Coronary artery (tissue), 2 donors: Measurements from ENCODE around the gene TMEM258.
A peak's percentile ranks its signal among the peaks of the same experiment; 100 is the strongest.

Experiments used
- DNase-seq: peaks from one replicate; pipeline ENCODE4 v3.0.0-alpha.2; 2017; ENCODE audit warnings: low spot score
- H3K27ac ChIP-seq, 2 donors: fragments of 200-600 bp; sonication (generic); one replicate each; pipeline ENCODE4 v1.5.1; 2016 to 2019
- H3K4me3 ChIP-seq: fragments of 200-600 bp; sonication (generic); 2 replicates; pipeline ENCODE4 v1.5.1; 2016; ENCODE audit warnings: mild to moderate bottlenecking, moderate library complexity
- TF ChIP-seq, protein P1 (sequence below): fragments of 200-600 bp; sonication (generic); IDR thresholded peaks from one replicate; pipeline ENCODE4 v1.5.1; 2019; ENCODE audit warnings: antibody characterized with exemption

Gene TMEM258

DNA sequence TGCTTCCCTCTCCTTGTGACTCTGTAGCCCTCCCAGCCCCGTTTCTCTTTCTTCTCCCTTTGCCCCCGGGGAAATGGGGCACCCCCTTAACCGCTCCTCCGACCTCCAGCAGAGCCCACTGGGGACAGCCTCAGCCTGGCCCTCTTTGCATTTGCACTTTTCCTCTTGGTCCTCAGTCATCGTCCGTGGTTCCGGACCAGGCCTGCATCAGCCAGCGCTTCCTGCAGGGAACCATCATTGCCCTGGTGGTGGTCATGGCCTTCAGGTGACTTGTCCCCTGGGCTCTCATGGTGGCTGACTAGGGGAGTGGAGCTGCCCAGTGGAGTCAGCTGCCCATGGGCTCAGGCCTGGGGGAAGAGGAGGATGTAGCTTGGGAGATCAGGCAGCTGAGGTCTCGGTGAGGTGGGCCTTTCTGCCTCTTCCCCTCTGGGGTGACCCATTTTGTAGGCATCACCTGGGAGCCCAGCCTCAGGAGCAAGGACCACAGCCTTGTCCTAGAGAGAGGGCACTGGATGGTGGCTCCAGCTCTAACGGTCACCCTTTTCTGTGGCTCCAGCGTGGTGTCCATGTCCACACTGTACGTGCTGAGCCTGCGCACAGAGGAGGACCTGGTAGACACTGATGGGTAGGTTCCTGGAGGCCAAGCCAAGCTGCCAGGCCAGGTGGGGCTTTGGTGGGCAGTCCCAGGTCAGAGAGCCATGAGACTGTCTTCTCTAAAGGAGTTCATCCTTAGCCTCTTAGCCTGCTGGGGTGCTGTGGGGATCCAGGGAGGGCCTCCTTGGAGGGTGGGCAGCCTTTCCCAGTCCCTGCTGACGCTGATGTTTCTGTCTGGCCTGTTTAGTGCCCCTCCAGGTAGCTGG is 12.5 kb downstream of the TMEM258 start:
- TF ChIP-seq, protein P1, sequence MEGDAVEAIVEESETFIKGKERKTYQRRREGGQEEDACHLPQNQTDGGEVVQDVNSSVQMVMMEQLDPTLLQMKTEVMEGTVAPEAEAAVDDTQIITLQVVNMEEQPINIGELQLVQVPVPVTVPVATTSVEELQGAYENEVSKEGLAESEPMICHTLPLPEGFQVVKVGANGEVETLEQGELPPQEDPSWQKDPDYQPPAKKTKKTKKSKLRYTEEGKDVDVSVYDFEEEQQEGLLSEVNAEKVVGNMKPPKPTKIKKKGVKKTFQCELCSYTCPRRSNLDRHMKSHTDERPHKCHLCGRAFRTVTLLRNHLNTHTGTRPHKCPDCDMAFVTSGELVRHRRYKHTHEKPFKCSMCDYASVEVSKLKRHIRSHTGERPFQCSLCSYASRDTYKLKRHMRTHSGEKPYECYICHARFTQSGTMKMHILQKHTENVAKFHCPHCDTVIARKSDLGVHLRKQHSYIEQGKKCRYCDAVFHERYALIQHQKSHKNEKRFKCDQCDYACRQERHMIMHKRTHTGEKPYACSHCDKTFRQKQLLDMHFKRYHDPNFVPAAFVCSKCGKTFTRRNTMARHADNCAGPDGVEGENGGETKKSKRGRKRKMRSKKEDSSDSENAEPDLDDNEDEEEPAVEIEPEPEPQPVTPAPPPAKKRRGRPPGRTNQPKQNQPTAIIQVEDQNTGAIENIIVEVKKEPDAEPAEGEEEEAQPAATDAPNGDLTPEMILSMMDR = no peak
- DNase-seq = no peak
- Histone ChIP-seq H3K4me3 (no peak overlapping the region), H3K27ac (no peak overlapping the region)

DNA sequence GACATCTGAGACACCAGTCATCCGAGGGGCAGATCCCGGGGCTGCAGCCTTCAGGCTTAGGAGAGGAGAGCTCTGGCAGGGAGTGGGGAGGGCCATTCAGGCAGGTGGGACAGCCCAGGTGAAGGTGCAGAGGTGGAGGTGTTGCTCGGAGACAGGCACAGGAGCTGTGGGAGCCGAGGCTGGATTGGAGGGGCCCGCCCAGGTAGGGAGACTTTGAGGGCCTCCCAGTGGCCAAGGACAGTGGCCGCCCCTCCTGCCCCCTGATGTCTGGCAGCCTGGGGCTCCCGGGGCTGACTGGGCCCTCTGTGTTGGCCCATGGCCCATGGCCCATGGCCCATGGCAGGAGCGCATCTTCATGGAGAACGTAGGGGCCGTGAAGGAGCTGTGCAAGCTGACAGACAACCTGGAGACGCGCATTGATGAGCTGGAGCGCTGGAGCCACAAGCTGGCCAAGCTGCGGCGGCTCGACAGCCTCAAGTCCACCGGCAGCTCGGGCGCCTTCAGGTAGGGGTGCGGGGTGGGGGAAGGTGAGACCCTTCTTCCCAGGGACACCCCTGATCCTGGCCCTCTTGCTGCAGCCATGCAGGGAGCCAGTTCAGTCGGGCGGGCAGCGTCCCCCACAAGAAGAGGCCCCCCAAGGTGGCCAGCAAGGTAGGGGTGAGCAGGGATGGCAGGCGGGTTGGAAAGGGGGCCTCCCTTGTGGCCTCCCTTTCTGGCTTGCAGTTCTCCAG is 13.3 kb downstream of the TMEM258 start:
- no peak overlapping the region for H3K4me3 ChIP-seq
- no peak overlapping the region for H3K27ac ChIP-seq
- TF ChIP-seq, protein P1 = no peak
- no peak for DNase-seq

DNA sequence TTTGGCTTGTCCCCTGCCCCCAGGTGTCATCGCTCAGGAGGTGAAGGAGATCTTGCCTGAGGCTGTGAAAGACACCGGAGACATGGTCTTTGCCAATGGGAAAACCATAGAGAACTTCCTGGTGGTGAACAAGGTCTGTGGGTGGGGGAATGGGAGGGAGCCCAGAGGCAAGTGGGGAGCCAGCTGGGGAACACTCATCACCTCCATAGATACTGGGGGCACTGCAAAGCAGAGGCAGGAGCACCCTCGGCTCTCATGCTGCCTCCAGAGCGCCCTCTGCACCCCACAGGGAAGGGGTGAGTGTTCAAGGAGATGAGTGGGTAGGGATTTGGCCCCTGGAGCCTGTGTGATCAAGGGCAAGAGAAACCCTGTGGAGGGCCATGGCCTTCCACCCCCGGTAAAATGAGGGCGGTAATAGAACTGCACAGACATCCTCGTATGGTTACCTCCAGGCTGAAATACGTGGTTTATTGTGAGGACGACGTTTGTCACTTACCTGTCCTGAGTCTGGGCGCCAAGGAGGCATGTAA is 14.0 kb downstream of the TMEM258 start:
- Histone ChIP-seq H3K4me3 (no peak overlapping the region), H3K27ac (no peak overlapping the region)
- TF ChIP-seq, protein P1 = no peak
- no peak for DNase-seq

DNA sequence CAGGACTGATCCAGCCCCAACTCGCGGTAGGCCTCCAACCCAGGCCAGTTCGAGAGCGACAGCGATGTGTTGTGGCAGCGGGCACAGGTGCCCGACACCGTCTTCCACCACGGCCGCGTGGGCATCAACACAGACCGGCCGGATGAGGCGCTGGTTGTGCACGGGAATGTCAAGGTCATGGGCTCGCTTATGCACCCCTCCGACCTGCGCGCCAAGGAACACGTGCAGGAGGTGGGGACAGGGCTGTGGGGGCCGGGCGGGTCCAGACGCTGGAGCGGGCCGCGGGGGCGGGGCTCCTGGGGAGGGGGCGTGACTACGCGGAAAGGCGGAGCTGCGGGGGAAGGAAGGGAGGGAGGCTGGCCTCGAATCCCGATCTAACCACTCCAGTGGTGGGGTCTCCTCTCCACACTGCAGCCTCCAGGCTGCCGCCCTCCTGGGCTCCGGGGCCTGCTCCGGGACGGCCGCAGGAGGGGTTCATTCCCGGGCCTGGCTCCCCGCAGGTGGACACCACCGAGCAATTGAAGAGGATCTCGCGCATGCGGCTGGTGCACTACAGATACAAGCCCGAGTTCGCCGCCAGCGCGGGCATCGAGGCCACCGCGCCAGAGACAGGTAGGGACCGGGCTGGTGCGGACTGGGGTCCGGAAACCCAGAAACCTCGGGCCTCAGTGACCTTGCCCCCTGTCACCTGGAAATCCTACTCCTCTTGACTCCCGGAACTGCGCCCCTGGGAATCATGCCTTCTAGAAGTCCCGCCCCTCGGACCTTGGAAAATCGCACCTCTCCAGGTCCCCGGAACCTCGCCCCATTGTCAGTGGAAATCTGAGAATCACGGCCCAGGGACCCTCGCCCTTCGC is 14.9 kb downstream of the TMEM258 start:
- DNase-seq = no peak
- Histone ChIP-seq H3K27ac (no peak overlapping the region), H3K4me3 (peak overlapping the region; percentile 57)
- TF ChIP-seq, protein P1 = no peak

DNA sequence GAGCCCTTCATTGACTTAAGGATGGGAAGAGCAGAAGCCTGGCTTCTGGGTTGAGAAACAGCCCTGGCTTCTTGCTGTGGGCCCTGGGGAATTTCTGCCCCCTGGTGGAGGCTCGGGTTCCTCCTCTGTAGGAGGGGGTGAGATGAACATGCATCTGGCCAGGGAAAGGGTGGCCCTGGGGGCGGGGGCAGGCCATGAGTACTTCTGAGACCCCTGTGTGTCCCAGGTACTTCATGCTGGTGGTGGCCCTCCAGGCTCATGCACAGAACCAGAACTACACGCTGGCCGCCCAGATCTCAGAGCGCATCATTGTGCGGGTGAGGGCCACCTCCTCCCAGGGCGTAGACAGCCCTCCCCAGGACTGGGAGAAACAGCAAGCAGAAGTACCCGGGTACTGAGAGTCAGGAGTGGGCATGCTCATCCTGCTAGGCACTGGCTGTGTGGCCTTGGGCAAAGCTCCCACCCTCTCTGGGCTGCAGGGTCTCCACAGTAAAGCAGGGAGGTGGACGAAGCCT is 15.8 kb downstream of the TMEM258 start:
- H3K27ac ChIP-seq = no peak overlapping the region
- no peak overlapping the region for H3K4me3 ChIP-seq
- DNase-seq = no peak
- TF ChIP-seq, protein P1 = no peak
